CD4-positive, alpha-beta T cell treated with Interleukin-4 for 4 hours (primary cell): ENCODE results near the gene CASP5.

ENCODE experiments used
- DNase-seq: peaks from one replicate; pipeline ENCODE4 v3.0.0-alpha.2; 2020

The CASP5 gene

DNA sequence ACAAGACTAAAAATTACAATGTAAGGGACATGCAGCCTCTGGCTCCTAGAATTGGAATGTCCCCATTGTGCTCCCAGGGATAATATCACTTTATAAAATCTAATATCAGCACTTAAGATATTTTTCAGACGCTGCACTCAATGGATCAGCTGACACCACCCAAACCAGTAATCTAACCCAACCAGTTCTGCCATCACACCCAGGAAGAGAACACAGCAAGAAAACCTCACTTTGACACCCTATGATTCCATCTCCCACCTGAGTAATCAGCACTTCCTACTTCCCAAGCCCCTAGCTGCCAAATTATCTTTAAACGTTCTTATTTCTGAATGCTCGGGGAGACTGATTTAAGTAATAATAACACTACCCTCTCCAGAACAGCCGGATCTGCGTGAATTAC, 57.2 kb downstream of the CASP5 start:
- no peak for DNase-seq

DNA sequence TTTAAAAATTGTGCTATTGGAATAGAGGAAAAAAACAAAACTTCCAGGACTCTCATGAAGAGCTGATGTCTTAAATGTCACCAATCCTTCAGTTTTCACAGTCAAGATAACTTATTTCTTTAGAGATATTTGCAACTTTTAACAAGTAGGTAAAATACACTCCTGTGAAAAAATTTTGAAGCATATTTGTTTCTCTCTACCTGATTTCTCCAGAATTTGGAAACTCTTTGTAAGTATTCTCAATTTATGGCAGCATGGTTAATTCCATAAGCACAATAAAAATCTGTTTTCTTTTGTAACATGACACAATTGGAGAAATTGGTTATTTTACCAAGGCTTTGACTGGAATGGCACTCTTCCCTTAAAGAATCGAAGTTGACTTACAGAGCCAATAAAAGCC, 58.7 kb downstream of the CASP5 start:
- DNase-seq, result no peak

DNA sequence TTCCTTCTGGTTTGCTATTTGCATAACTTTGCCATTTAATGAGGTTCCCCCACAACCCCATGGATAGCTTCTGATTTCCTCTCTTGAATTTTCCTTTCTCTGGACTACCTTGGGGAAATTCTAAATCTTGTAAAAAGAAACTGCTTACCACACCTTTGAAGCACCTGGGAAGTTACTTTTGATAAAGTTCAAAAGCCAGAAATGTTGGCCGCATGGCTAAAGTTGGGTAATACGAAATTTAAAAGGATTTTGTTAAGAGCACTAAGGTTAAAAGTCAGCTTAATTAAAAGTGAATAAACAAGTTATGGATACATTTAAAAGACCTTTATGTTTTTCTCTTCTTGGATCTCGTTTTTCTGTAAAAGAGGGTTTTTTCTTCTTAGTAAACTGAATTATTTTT, 60.1 kb downstream of the CASP5 start:
- no peak for DNase-seq

DNA sequence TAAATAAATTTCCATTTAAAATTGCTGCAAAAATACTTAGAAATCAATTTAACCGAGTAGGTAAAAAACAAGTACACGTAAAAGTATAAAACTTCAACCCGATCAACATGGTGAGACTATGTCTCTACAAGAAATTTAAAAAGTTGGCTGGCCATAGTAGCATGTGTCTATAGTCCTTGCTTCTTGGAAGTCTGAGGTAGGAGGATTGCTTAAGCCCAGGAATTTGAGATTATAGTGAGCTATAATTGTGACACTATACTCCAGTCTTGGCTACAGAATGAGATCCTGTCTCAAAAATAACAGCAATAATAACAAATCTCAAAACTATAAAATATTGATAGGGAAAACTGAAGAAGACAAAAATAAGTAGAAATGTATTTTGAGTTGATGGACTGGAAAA, 65.7 kb downstream of the CASP5 start:
- DNase-seq, result no peak

DNA sequence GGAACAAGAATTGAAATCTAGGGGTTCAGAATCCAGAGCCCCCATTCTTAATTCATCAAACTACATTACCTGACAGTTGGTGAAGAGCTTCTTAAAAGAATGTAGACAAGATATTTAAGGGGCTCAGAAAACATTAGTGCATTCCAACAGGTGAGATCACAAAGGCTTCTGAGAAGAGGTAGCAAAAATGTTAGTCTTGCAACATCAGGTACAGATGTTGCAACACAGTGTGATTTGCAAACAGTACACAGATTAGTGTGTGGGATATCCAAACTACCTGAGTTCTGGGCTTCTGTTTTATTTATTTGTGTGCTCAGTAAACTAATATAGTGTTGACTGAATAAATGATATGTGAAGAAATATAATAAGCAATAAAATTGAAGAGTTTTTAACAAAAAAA, 66.4 kb downstream of the CASP5 start:
- no peak for DNase-seq

DNA sequence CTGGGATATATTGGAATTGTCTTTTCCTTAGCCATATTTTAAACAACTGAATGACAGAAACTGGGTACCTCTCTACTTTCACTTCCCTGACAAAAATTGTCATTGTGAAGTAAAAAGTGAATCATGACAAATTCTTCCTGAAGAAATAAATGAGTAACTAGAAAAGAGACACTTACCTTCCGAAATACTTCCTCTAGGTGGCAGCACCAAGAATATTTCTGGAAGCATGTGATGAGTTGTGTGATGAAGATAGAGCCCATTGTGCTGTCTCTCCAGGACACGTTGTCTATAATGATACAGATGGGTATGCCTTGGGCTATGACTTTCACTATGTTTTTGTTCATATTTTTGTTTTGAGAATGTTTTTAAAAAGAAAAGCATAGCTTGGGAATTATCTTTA, 76.1 kb downstream of the CASP5 start:
- peak; percentile 79 for DNase-seq
